ENCODE data around the gene SLC30A2. TPM values are rescaled to one million over a fixed set of nuclear protein-coding genes. Genes with fewer than 3 reads are reported as not detected.

SLC30A2 gene
- total RNA-seq, 2 experiments from 2014 or later = not detected

DNA sequence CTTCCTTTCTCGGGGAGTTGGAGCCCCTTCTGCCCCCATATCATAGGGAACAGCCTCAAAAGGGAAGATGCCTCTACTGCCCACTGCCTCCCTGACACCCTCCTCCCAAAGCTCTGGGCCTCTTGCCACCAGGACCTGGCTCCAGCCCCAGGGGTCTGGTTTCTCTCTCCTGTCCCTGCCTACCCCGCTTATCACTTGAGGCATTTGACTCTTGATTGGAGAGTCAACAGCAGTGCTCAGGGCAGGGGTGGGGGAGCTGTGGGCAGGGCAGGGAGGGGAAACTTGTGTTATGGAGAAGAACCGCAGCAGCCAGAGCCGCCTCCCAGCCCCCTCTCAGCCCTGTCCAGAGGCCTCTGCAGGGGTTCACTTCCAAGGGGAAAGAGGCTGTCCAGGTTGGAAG, 20.9 kb upstream of the SLC30A2 start:
- H3K4me3 Mint-ChIP-seq = no peak overlapping the region
- H3K27me3 Mint-ChIP-seq (ENCODE audit: low read depth) = no peaks in the 10 kb centered on the region
- H3K27ac Mint-ChIP-seq = no peak overlapping the region
- H3K4me1 Mint-ChIP-seq (ENCODE audit: low read depth) = no peaks in the 10 kb centered on the region
- intact Hi-C loops (cut with micrococcal nuclease) = no loop called here
- no peaks in the 10 kb centered on the region for H3K36me3 Mint-ChIP-seq (ENCODE audit: low read depth)
- DNase-seq = no peak
- no peaks in the 10 kb centered on the region for H3K9me3 Mint-ChIP-seq
- CTCF ChIA-PET = interaction anchor here (0.5 kb wide), 1 partner anchor 657 kb away, joined by 5 read pairs; no protein-coding TSS in a partner anchor

DNA sequence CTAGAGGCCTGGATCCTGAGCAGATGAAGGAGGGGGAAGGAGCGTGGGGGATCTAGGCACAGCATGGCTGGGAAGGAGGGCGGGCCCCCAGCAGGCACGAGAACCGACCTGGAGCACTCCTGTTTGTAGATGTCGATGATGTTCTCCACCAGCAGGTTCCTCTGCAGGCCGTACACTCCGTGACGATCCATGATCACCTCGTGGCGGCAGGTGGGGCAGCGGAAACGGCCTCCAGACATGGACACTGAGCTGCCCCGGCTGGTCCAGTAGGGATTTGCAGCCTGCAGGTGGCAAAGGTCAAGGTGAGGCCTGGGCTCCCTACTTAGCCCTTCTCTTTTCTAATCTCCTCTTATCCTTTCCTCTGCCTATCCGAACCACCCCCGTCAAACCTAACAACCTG, 20.2 kb upstream of the SLC30A2 start:
- H3K27me3 Mint-ChIP-seq (ENCODE audit: low read depth) = no peaks in the 10 kb centered on the region
- intact Hi-C loops (cut with micrococcal nuclease) = no loop called here
- no peak for DNase-seq
- CTCF ChIA-PET = no interaction called here
- no peak overlapping the region for H3K4me3 Mint-ChIP-seq
- H3K9me3 Mint-ChIP-seq = no peaks in the 10 kb centered on the region
- H3K27ac Mint-ChIP-seq = no peak overlapping the region
- no peaks in the 10 kb centered on the region for H3K4me1 Mint-ChIP-seq (ENCODE audit: low read depth)
- H3K36me3 Mint-ChIP-seq (ENCODE audit: low read depth) = no peaks in the 10 kb centered on the region

DNA sequence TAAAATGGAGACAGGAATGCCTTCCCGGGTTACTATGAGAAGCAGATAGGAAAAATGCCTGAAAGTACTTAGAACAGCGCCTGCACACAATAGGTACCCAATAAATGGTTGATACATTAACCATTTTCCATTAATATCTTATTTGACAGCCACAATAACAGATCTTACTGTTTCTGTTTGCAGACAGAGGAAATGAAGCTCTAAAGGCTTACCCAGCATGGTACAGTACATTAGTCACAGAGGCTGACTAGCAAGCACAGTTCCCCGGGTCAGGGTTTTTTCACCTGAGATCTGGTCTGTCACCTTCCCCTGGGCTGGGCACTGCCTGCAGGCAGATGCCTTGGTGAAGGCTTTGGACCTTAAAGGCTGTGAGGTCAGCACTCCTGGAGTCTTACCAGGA, 18.6 kb upstream of the SLC30A2 start:
- no peak for DNase-seq
- H3K36me3 Mint-ChIP-seq (ENCODE audit: low read depth) = no peaks in the 10 kb centered on the region
- CTCF ChIA-PET = interaction anchor here (0.6 kb wide), 1 partner anchor 84 kb away, joined by 3 read pairs; no protein-coding TSS in a partner anchor

DNA sequence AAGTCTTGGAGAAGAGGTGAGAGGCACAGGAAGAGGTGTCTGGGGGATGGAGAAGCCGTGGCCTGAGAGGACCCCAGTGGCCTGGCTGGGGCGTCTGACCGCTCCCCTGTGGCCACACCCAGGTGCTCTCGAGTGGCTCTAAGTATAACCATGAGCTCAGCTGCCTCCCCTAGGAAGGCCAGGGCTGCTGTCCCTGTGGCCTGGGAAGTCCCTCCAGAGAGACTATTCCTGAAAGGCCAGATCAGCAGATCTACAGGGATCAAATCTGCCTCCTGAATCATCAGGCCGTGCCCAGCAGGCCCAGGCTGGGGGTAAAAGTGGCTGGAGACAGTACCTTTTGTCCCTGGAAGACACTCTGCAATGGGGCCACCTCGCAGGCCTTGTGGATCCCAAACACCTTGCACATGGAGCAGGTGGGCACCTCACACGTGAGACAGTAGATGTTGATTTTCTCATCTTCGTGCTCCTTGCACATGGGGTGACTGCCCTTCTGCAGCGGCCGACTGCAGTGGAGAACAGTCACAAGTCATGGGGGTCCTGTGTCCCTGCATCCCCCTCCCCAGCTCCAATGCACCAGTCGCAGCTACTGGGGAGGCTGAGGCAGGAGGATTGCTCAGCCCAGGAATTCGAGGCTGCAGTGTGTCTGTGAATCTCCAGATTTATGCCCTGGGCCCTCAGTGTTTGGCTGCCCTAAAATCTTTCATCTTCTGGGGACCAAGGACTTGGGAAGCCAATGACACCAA, 15.1 kb upstream of the SLC30A2 start:
- intact Hi-C loops (cut with micrococcal nuclease) = no loop called here
- Mint-ChIP-seq H3K4me3 (no peak overlapping the region), H3K27me3 (ENCODE audit: low read depth) (peaks cover 3% of the 10 kb centered on the region), H3K4me1 (ENCODE audit: low read depth) (no peaks in the 10 kb centered on the region), H3K36me3 (ENCODE audit: low read depth) (no peaks in the 10 kb centered on the region), H3K27ac (no peak overlapping the region), H3K9me3 (no peaks in the 10 kb centered on the region)
- no peak for DNase-seq
- CTCF ChIA-PET = interaction anchor here (0.9 kb wide), 1 partner anchor 30 kb away, joined by 4 read pairs; no protein-coding TSS in a partner anchor

More for the DNA sequence above, 18.6 kb upstream of the SLC30A2 start:
- no peaks in the 10 kb centered on the region for H3K9me3 Mint-ChIP-seq
- H3K27ac Mint-ChIP-seq = no peak overlapping the region
- peaks cover under 1% of the 10 kb centered on the region for H3K27me3 Mint-ChIP-seq (ENCODE audit: low read depth)
- no peak overlapping the region for H3K4me3 Mint-ChIP-seq
- intact Hi-C loops (cut with micrococcal nuclease) = no loop called here
- no peaks in the 10 kb centered on the region for H3K4me1 Mint-ChIP-seq (ENCODE audit: low read depth)

DNA sequence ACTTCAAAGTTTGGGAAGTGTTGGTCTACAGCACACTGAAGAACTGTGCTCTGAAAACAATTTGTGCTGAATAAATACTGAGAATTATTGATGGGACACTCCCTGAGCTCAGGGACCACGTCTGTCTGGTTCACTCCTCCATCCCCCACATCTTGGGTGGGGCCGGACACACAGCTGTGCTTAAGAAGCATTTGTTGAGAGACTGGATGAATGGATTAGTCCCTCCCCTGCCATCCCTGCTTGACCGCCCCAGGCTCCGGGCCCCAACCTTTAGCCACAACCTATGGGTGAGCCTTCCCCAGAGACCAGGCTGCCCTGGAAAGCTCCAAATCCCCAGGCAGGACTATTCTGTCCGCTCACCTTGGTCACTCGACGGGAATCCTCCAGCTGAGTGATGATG, 14.0 kb upstream of the SLC30A2 start:
- Mint-ChIP-seq H3K36me3 (ENCODE audit: low read depth) (no peaks in the 10 kb centered on the region), H3K9me3 (no peaks in the 10 kb centered on the region), H3K4me1 (ENCODE audit: low read depth) (no peaks in the 10 kb centered on the region), H3K4me3 (no peak overlapping the region), H3K27ac (no peak overlapping the region), H3K27me3 (ENCODE audit: low read depth) (peaks cover 5% of the 10 kb centered on the region)
- CTCF ChIA-PET = interaction anchor here (0.9 to 1.6 kb wide), 3 partner anchors 24 to 357 kb away, joined by 4 to 5 read pairs (median 4); no protein-coding TSS in a partner anchor
- DNase-seq = no peak
- intact Hi-C loops (cut with micrococcal nuclease) = no loop called here

DNA sequence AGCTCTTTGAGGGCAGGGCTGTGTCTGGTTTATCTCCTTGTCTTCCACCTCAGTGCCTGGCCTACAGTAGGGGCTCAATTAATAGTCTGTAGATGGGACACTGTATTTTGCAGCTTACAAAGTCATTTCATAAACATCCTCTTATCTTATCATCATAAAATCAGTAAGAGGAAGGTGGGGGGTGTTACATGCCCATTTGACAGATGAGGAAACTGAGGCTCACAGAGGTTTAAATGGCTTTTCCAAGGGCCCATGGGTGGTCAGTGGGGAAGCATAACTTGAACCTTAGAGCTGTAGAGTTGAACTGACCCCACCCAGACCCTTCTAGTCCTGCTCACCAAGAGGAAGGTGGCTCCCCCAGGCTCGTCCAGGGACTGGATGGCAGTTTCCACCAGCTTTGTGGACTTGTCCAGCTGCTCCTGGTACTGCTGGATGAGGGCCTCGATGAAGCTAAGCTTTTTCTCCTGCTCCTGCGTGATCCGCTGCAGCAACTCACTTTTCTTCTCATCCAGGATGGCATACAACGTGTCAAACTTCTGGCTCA, 12.2 kb upstream of the SLC30A2 start:
- Mint-ChIP-seq H3K36me3 (ENCODE audit: low read depth) (no peaks in the 10 kb centered on the region), H3K4me3 (no peak overlapping the region), H3K9me3 (no peaks in the 10 kb centered on the region), H3K27ac (no peak overlapping the region), H3K4me1 (ENCODE audit: low read depth) (no peaks in the 10 kb centered on the region), H3K27me3 (ENCODE audit: low read depth) (peaks cover 10% of the 10 kb centered on the region)
- intact Hi-C loops (cut with micrococcal nuclease) = no loop called here
- no peak for DNase-seq
- CTCF ChIA-PET = interaction anchor here (0.9 to 1.3 kb wide), 2 partner anchors 14 to 52 kb away, joined by 3 to 5 read pairs; no protein-coding TSS in a partner anchor

DNA sequence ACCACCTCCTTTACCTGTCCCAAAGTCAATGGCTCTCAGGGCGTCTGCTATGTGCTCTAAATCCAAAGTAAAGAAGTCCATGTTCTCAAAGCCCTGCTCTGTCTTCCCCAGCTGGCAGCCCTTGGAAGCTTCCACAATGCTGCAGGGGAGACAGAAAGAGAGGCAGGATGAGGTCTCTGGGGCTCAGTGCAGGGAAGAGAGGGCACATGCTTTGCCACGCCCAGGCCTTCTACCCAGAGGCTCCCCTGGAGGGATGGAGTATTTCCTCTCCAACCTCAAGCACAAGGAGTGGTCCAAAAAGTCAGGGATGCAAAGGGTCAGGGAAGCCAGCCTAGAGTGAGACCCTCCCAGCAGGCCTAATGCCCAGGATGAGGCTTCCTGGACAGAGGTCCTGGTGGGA, 11.3 kb upstream of the SLC30A2 start:
- Mint-ChIP-seq H3K27ac (no peak overlapping the region), H3K36me3 (ENCODE audit: low read depth) (no peaks in the 10 kb centered on the region), H3K4me3 (no peak overlapping the region), H3K4me1 (ENCODE audit: low read depth) (no peaks in the 10 kb centered on the region), H3K9me3 (no peaks in the 10 kb centered on the region), H3K27me3 (ENCODE audit: low read depth) (peaks cover 10% of the 10 kb centered on the region)
- no peak for DNase-seq
- intact Hi-C loops (cut with micrococcal nuclease) = no loop called here
- CTCF ChIA-PET = interaction anchor here (0.9 kb wide), 1 partner anchor 53 kb away, joined by 3 read pairs; no protein-coding TSS in a partner anchor

DNA sequence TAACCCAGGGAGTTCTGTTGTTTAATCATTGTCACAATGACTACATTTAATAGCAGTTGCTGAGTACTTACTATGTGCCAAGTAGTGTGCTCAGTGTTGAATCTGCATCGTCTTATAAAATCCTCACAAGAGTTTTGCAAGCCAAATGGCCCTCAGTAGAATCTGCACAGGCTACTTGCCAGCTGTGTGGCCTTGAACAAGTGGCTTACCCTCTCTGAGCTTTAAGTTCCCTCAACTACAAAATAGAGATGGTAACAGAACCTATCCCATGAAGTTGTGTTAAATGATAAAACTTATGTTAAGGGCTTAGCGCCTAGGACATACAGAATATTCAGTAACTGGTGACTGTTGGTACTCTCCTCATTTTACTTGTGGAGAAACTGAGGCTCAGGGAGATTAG, 9.1 kb upstream of the SLC30A2 start:
- no peak for DNase-seq
- Mint-ChIP-seq H3K27me3 (ENCODE audit: low read depth) (peaks cover 13% of the 10 kb centered on the region), H3K36me3 (ENCODE audit: low read depth) (no peaks in the 10 kb centered on the region), H3K9me3 (no peaks in the 10 kb centered on the region), H3K27ac (no peak overlapping the region), H3K4me3 (no peak overlapping the region), H3K4me1 (ENCODE audit: low read depth) (no peaks in the 10 kb centered on the region)
- intact Hi-C loops (cut with micrococcal nuclease) = no loop called here
- CTCF ChIA-PET = interaction anchor here (1.5 kb wide), 1 partner anchor 35 kb away, joined by 3 read pairs; no protein-coding TSS in a partner anchor

DNA sequence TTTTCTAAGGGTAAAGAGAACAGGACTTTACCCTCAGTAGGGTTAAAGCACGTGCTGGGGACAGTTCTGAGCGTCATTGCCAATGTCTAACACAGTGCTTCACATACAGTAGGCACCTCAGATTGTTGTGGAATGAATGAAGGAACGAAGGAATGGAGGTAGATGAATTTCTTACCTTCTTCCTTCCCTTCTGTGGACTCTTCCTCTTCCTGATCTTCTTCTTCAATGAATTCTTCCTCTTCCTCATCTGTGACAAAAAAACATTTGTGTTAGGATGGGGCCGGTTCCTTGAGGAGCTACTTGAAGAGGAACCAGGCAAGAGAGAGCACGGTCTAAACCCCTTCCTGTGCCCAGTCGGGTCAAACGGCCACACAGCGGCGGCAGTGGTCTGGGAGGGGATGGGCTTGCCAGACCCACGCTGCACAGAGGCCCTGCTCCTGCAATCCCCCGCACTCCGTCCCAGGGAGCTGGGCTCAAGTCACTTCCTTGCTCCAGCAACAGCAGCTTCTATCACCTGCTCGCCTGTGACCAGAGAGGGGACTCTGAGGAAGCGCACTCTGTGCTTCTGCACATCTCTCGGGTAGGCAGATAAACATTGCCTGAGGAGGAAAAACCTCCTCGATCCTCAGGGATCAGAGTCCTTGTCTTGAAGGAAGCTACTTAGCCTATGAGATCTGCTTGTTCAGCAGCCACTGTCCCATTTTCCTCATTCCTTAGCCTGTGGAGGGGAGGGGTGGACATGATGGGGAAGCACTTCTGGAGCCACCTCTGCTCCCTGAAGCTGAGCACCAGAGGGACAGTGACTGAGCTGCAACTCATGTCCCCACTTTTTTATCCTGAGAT, 8.0 kb upstream of the SLC30A2 start:
- Mint-ChIP-seq H3K27ac (no peak overlapping the region), H3K4me1 (ENCODE audit: low read depth) (no peaks in the 10 kb centered on the region), H3K36me3 (ENCODE audit: low read depth) (no peaks in the 10 kb centered on the region), H3K4me3 (no peak overlapping the region), H3K27me3 (ENCODE audit: low read depth) (peaks cover 20% of the 10 kb centered on the region), H3K9me3 (no peaks in the 10 kb centered on the region)
- intact Hi-C loops (cut with micrococcal nuclease) = no loop called here
- CTCF ChIA-PET = interaction anchor here (0.8 to 1.5 kb wide), 2 partner anchors 17 to 34 kb away, joined by 3 read pairs; no protein-coding TSS in a partner anchor
- DNase-seq = no peak

DNA sequence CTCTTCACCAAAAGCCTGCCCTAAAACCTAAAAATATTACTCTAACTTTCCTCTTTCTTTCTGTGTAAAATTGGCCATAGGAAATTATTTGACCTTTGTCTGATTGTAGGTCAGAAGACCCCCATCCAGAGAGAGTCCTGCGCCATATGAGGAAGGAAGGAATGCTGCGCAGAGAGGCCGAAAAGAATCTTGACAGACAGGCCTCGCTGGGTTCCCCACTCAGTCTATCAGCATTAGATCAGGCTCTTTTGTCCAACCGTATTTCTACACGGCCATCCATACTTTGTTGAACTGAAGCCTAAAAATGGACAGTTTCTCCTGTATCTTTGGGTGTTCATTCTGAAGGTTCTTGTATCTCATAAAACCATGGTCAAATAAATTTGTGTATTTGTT, 4.3 kb upstream of the SLC30A2 start:
- H3K36me3 Mint-ChIP-seq (ENCODE audit: low read depth) = no peaks in the 10 kb centered on the region
- peaks cover 39% of the 10 kb centered on the region for H3K27me3 Mint-ChIP-seq (ENCODE audit: low read depth)
- H3K9me3 Mint-ChIP-seq = no peaks in the 10 kb centered on the region
- CTCF ChIA-PET = interaction anchor here (1.6 kb wide), 1 partner anchor 14 kb away, joined by 3 read pairs; no protein-coding TSS in a partner anchor
- H3K4me3 Mint-ChIP-seq = no peak overlapping the region
- DNase-seq = no peak
- intact Hi-C loops (cut with micrococcal nuclease) = no loop called here
- no peak overlapping the region for H3K27ac Mint-ChIP-seq
- H3K4me1 Mint-ChIP-seq (ENCODE audit: low read depth) = peaks cover 3% of the 10 kb centered on the region

DNA sequence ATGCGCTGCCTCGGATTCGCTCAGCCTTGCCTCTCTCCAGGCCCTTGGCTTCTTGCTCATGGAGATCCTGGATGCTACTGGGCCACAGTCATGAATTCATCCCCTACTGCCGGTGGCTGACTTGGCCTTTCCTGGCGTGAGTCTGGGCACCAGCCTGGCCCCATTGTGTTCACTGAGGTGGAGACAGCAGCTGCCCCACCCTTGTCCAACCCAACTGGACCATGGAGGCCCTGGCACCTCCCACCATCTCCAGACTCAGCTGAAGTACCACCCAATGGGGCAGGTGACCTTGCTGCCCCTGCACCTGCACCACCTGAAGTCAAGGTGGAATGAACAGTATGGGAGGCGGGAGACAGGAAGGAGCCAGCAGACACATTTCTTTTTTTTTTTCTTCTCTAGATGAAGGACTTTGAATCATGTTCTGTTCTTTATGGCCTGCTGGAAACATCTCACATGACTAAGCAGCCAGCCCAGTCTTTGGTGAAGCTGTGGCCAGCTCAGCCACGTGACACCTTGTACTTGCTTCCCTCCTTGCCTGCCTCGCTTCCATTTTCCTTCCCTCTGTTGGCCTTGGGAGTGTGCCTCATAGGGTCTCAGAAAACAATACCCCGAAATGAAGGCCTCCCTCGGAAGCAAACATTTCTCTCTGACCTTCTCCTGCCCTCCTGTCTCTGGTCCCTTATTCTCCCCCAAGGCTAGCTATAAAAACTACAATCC, 3.8 kb upstream of the SLC30A2 start:
- intact Hi-C loops (cut with micrococcal nuclease) = no loop called here

More for the DNA sequence above, 3.8 kb upstream of the SLC30A2 start:
- Mint-ChIP-seq H3K4me1 (ENCODE audit: low read depth) (peaks cover 6% of the 10 kb centered on the region), H3K27me3 (ENCODE audit: low read depth) (peaks cover 45% of the 10 kb centered on the region), H3K27ac (no peak overlapping the region), H3K36me3 (ENCODE audit: low read depth) (no peaks in the 10 kb centered on the region), H3K9me3 (no peaks in the 10 kb centered on the region), H3K4me3 (no peak overlapping the region)
- no peak for DNase-seq
- CTCF ChIA-PET = no interaction called here
